Urothelium cell line (cell line): ENCODE measurements around the gene TMEM140.
"Not testable (repeated sequence)": the region's sequence is repeated elsewhere in the genome, so short reads cannot be mapped to it uniquely, and the experiment has no call there.

Experiments used
- DNase-seq: peaks from one replicate; pipeline ENCODE4 v3.0.0; 2011; ENCODE audit warnings: low spot score, mixed read lengths
- FAIRE-seq: peaks from 2 replicates; lab custom pipeline; 2011; peaks lifted over from hg19 to GRCh38; lab: Jason Lieb, UNC

TMEM140 gene

GRCh38 chr7:135147899-135148721 is at the start of gene TMEM140:
Gene TMEM140, plus strand, starts transcription at chr7:135148072. Its CDS starts 16,370 bp downstream, at chr7:135164442.
- DNase-seq, result no peak
- FAIRE-seq, result no peak

- FAIRE-seq, result no peak
- DNase-seq, result no peak
Observed at GRCh38 chr7:135098391-135098790, 49.5 kb upstream of the TMEM140 start.

GRCh38 chr7:135100856-135101255 is 47.0 kb upstream of the TMEM140 start:
- DNase-seq, result no peak
- FAIRE-seq, result no peak

GRCh38 chr7:135102372-135102771 is 45.5 kb upstream of the TMEM140 start:
- DNase-seq (no peak), FAIRE-seq (no peak)

GRCh38 chr7:135109562-135109961 is 38.3 kb upstream of the TMEM140 start:
- no peak for DNase-seq
- FAIRE-seq, result no peak

GRCh38 chr7:135109976-135110375 is 37.9 kb upstream of the TMEM140 start:
- DNase-seq, result no peak
- no peak for FAIRE-seq

GRCh38 chr7:135111379-135111778 is 36.5 kb upstream of the TMEM140 start:
- FAIRE-seq (no peak), DNase-seq (no peak)

- no peak for FAIRE-seq
Observed at GRCh38 chr7:135114622-135115021, 33.2 kb upstream of the TMEM140 start.

GRCh38 chr7:135117096-135117495 is 30.8 kb upstream of the TMEM140 start:
- no peak for DNase-seq
- FAIRE-seq, result no peak

More at GRCh38 chr7:135114622-135115021, 33.2 kb upstream of the TMEM140 start:
- no peak for DNase-seq

- DNase-seq (no peak), FAIRE-seq (no peak)
Observed at GRCh38 chr7:135121868-135122267, 26.0 kb upstream of the TMEM140 start.

- not testable (repeated sequence) for DNase-seq, FAIRE-seq
Observed at GRCh38 chr7:135124631-135125030, 23.2 kb upstream of the TMEM140 start.

- no peak for FAIRE-seq
- DNase-seq, result no peak
Observed at GRCh38 chr7:135128931-135129330, 18.9 kb upstream of the TMEM140 start.

- DNase-seq (no peak), FAIRE-seq (no peak)
Observed at GRCh38 chr7:135129579-135129978, 18.3 kb upstream of the TMEM140 start.

- DNase-seq, result no peak
- FAIRE-seq, result no peak
Observed at GRCh38 chr7:135143885-135144668, 3.8 kb upstream of the TMEM140 start.

GRCh38 chr7:135147341-135147898 is 452 bp upstream of the TMEM140 start:
- FAIRE-seq (no peak), DNase-seq (no peak)

- FAIRE-seq, result no peak
Observed at GRCh38 chr7:135150072-135150782, 2.4 kb downstream of the TMEM140 start.

GRCh38 chr7:135151132-135151531 is 3.3 kb downstream of the TMEM140 start:
- FAIRE-seq (no peak), DNase-seq (no peak)

More at GRCh38 chr7:135150072-135150782, 2.4 kb downstream of the TMEM140 start:
- no peak for DNase-seq

GRCh38 chr7:135151533-135151932 is 3.7 kb downstream of the TMEM140 start:
- DNase-seq, result no peak
- FAIRE-seq, result no peak

GRCh38 chr7:135152442-135152841 is 4.6 kb downstream of the TMEM140 start:
- FAIRE-seq (no peak), DNase-seq (no peak)

- no peak for DNase-seq
- FAIRE-seq, result no peak
Observed at GRCh38 chr7:135154734-135155133, 6.9 kb downstream of the TMEM140 start.

GRCh38 chr7:135156290-135156689 is 8.4 kb downstream of the TMEM140 start:
- no peak for FAIRE-seq

More at GRCh38 chr7:135156290-135156689, 8.4 kb downstream of the TMEM140 start:
- no peak for DNase-seq
